ENCODE data around the gene LRIG3. TPM values are rescaled to one million over a fixed set of nuclear protein-coding genes. Genes with fewer than 3 reads are reported as not detected.

Gene LRIG3
- total and polyA plus RNA-seq, 8 donors = 26.8 to 61.1 (median 40.6) TPM

DNA sequence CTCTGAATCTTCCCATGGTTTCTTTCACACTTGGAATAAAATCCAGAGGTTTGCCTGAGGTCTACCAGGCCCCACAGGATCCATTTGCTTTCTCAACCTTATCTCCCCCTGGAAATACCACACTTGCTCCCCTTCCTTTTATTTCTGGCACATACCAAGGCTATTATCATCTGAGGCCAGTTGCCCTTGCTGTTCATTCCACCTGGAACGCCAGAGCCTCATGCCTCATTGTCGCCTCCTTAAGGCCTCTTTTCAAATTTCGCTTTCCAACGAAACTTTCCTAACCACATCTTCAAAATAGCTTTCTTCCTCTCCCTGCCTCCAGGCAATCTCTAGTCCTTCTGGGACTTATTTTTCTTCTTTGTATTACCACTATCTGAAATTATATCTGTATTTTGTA lies 11.2 kb upstream of the LRIG3 start:
- TF ChIP-seq, protein P1, sequence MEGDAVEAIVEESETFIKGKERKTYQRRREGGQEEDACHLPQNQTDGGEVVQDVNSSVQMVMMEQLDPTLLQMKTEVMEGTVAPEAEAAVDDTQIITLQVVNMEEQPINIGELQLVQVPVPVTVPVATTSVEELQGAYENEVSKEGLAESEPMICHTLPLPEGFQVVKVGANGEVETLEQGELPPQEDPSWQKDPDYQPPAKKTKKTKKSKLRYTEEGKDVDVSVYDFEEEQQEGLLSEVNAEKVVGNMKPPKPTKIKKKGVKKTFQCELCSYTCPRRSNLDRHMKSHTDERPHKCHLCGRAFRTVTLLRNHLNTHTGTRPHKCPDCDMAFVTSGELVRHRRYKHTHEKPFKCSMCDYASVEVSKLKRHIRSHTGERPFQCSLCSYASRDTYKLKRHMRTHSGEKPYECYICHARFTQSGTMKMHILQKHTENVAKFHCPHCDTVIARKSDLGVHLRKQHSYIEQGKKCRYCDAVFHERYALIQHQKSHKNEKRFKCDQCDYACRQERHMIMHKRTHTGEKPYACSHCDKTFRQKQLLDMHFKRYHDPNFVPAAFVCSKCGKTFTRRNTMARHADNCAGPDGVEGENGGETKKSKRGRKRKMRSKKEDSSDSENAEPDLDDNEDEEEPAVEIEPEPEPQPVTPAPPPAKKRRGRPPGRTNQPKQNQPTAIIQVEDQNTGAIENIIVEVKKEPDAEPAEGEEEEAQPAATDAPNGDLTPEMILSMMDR (IDR thresholded peaks at IDR 0.05) = no peak
- H3K9me3 ChIP-seq = no peaks in the 10 kb centered on the region
- H3K4me1 ChIP-seq = no peaks in the 10 kb centered on the region
- no peaks in the 10 kb centered on the region for H3K36me3 ChIP-seq
- no peak overlapping the region for H3K4me3 ChIP-seq
- ATAC-seq (no peak), DNase-seq (no peak)
- intact Hi-C loops (cut with DNase I) = no loop called here
- H3K27me3 ChIP-seq = no peaks in the 10 kb centered on the region
- no peak overlapping the region for H3K27ac ChIP-seq

DNA sequence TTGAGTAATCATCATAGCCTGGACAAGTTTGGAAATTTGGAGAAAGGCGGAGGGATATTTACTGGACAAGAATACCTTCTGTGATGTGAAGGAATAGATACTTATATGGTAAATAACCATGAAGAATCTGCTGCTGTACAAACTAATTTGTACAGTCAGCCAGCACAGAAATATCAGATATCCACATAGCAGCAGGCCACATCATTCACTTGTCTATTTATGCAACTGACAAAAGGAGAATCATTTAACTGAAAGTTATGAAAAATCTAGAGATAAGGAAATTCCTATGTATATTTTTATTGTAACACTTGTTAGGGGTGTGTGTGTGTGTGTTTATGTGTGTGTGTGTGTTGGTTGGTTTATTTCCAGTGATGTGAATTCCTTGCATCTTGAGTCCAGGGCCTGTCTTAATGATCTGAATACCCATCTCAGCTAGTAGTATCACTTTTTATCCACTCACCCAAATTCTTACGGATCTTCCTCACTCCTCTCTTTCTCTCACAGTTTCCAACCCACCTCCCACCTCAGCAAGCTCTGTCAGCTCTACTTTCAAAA lies 10.5 kb upstream of the LRIG3 start:
- H3K9me3 ChIP-seq = no peaks in the 10 kb centered on the region
- no peaks in the 10 kb centered on the region for H3K4me1 ChIP-seq
- intact Hi-C loops (cut with DNase I) = no loop called here
- H3K27ac ChIP-seq = no peak overlapping the region
- no peaks in the 10 kb centered on the region for H3K27me3 ChIP-seq
- TF ChIP-seq, protein P1 (IDR thresholded peaks at IDR 0.05) = no peak
- DNase-seq (no peak), ATAC-seq (no peak)
- H3K4me3 ChIP-seq = no peak overlapping the region
- no peaks in the 10 kb centered on the region for H3K36me3 ChIP-seq

DNA sequence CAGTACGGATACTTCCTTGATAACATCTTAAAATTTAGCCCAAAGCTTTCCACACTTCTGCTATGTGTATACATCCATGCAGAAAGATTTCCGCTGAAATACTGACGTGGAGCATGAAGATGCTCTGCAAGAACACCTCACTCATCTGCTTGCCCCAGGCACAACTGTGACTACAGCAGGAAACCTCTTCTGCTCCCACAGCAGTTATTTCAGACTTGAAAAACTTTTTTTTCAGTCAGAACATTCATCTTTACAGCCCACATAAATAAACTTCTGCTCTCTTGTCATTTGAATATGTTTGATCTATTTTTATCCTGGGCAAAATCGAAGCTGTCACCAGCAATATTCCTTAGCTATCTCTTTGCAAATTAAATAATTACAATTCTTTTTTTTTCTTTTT lies 6.8 kb upstream of the LRIG3 start:
- Histone ChIP-seq H3K9me3 (no peaks in the 10 kb centered on the region), H3K4me1 (no peaks in the 10 kb centered on the region), H3K27ac (no peak overlapping the region), H3K4me3 (no peak overlapping the region), H3K27me3 (no peaks in the 10 kb centered on the region), H3K36me3 (no peaks in the 10 kb centered on the region)
- no peak for ATAC-seq
- TF ChIP-seq, protein P1 (IDR thresholded peaks at IDR 0.05) = no peak
- DNase-seq = no peak
- intact Hi-C loops (cut with DNase I) = no loop called here

DNA sequence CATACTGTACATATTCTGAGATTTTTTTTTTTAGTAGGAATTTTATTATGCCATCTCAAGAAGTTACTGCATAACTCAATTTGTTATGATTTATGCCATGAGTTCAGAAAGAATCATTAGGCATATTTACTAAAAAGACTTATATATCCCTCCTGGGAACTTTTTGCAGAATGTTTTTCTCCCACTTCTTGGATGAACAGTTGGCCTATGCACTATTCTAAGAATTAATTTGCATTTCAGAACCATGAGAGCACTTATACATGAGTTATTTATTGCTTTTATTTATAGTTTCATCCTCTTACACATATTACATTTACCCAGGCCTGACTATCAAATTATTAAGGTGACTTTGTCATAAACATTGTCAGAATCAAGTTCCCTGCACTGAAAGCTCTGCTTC lies 6.3 kb upstream of the LRIG3 start:
- intact Hi-C loops (cut with DNase I) = no loop called here
- Histone ChIP-seq H3K4me1 (no peaks in the 10 kb centered on the region), H3K36me3 (no peaks in the 10 kb centered on the region), H3K9me3 (no peaks in the 10 kb centered on the region), H3K27ac (no peak overlapping the region), H3K4me3 (no peak overlapping the region), H3K27me3 (no peaks in the 10 kb centered on the region)
- DNase-seq (no peak), ATAC-seq (no peak)
- TF ChIP-seq, protein P1 (IDR thresholded peaks at IDR 0.05) = no peak

DNA sequence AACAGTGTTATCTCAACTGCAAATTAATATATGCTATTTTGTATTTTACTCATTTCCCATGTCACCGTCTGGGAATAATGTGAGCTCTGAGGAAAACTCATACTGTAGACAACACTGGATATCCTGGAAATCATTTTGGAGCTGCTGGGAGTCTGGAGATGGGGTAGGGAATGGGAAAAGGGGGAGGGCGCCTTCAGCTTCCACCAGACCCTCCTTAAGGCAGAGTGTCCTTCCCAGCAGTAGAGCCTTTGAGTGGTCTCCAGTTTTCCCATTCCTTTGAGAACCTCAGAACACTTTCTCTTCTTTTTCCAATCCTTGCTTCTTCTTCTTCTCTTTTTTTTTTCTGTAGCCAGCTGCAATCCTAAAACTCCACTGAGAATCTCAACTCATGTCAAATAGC lies 5.4 kb upstream of the LRIG3 start:
- H3K4me1 ChIP-seq = no peaks in the 10 kb centered on the region
- no peaks in the 10 kb centered on the region for H3K9me3 ChIP-seq
- DNase-seq (no peak), ATAC-seq (no peak)
- intact Hi-C loops (cut with DNase I) = no loop called here
- H3K4me3 ChIP-seq = no peak overlapping the region
- TF ChIP-seq, protein P1 (IDR thresholded peaks at IDR 0.05) = no peak
- no peak overlapping the region for H3K27ac ChIP-seq
- H3K36me3 ChIP-seq = no peaks in the 10 kb centered on the region
- peaks cover 0 to 5% of the 10 kb centered on the region in 2 donors for H3K27me3 ChIP-seq
